Measurements from ENCODE around the gene RNF26. TPM values are rescaled to one million over a fixed set of nuclear protein-coding genes. Genes with fewer than 3 reads are reported as not detected.

Gene RNF26
- total RNA-seq, 2 experiments from 2014 or later: 29.9 TPM

- H3K36me3 Mint-ChIP-seq (ENCODE audit: low read depth): no peaks in the 10 kb centered on the region
- no peak for ATAC-seq
- H3K4me1 Mint-ChIP-seq: peaks cover 6% of the 10 kb centered on the region
- no peak overlapping the region for H3K27ac Mint-ChIP-seq
- ChIA-PET POLR2A (no interaction called here), CTCF (interaction anchor here (0.7 to 11.3 kb wide), 5 partner anchors 10 to 211 kb away, joined by 3 to 153 read pairs (median 6); no protein-coding TSS in a partner anchor)
- no peak for DNase-seq
- intact Hi-C loops (cut with DNase I, micrococcal nuclease): no loop called here
- H3K9me3 Mint-ChIP-seq (ENCODE audit: low read depth): no peaks in the 10 kb centered on the region
- H3K4me3 Mint-ChIP-seq: no peak overlapping the region
- peaks cover 7% of the 10 kb centered on the region for H3K27me3 Mint-ChIP-seq
Measured at GRCh38 chr11:119372260-119373058, 38.1 kb downstream of the RNF26 start.

GRCh38 chr11:119373059-119373920 lies 39.0 kb downstream of the RNF26 start:
- POLR2A ChIA-PET: no interaction called here
- ATAC-seq: no peak
- no peak for DNase-seq
- H3K4me3 Mint-ChIP-seq: no peak overlapping the region
- H3K27ac Mint-ChIP-seq: no peak overlapping the region
- H3K4me1 Mint-ChIP-seq: peaks cover 6% of the 10 kb centered on the region
- peaks cover 4% of the 10 kb centered on the region for H3K27me3 Mint-ChIP-seq
- CTCF ChIA-PET: interaction anchor here (0.5 to 11.3 kb wide), 13 partner anchors 9 to 216 kb away, joined by 3 to 153 read pairs (median 6); no protein-coding TSS in a partner anchor
- no peaks in the 10 kb centered on the region for H3K9me3 Mint-ChIP-seq (ENCODE audit: low read depth)
- intact Hi-C loops (cut with DNase I, micrococcal nuclease): no loop called here
- no peaks in the 10 kb centered on the region for H3K36me3 Mint-ChIP-seq (ENCODE audit: low read depth)

- DNase-seq (peak; percentile 71), ATAC-seq (peak; percentile 55)
- Mint-ChIP-seq H3K27me3 (peaks cover 2% of the 10 kb centered on the region), H3K27ac (no peak overlapping the region), H3K4me3 (no peak overlapping the region), H3K4me1 (peaks cover 6% of the 10 kb centered on the region), H3K9me3 (ENCODE audit: low read depth) (no peaks in the 10 kb centered on the region), H3K36me3 (ENCODE audit: low read depth) (no peaks in the 10 kb centered on the region)
- ChIA-PET POLR2A (no interaction called here), CTCF (interaction anchor here (0.5 to 11.3 kb wide), 18 partner anchors 9 to 366 kb away, joined by 3 to 153 read pairs (median 4); no protein-coding TSS in a partner anchor)
- intact Hi-C loops (cut with DNase I, micrococcal nuclease): loop anchor here (1.0 kb wide), 1 partner anchor 18 kb away; no protein-coding TSS in a partner anchor
Measured at GRCh38 chr11:119373921-119374631, 39.7 kb downstream of the RNF26 start.

GRCh38 chr11:119374632-119375336 lies 40.5 kb downstream of the RNF26 start:
- POLR2A ChIA-PET: no interaction called here
- Mint-ChIP-seq H3K9me3 (ENCODE audit: low read depth) (no peaks in the 10 kb centered on the region), H3K4me3 (no peak overlapping the region), H3K4me1 (peaks cover 6% of the 10 kb centered on the region), H3K36me3 (ENCODE audit: low read depth) (no peaks in the 10 kb centered on the region), H3K27me3 (no peaks in the 10 kb centered on the region), H3K27ac (no peak overlapping the region)
- no peak for ATAC-seq
- CTCF ChIA-PET: interaction anchor here (0.5 to 11.3 kb wide), 15 partner anchors 8 to 366 kb away, joined by 3 to 153 read pairs (median 4); no protein-coding TSS in a partner anchor
- DNase-seq: no peak
- intact Hi-C loops (cut with DNase I, micrococcal nuclease): loop anchor here (1.0 kb wide), 1 partner anchor 18 kb away; no protein-coding TSS in a partner anchor

GRCh38 chr11:119375337-119376196 lies 41.2 kb downstream of the RNF26 start:
- ChIA-PET CTCF (interaction anchor here (0.7 to 11.3 kb wide), 10 partner anchors 10 to 105 kb away, joined by 3 to 153 read pairs (median 4); partner anchors contain the start of gene C1QTNF5), POLR2A (interaction anchor here (0.7 kb wide), 1 partner anchor 756 kb away, joined by 3 read pairs; no protein-coding TSS in a partner anchor)
- H3K36me3 Mint-ChIP-seq (ENCODE audit: low read depth): no peaks in the 10 kb centered on the region
- no peaks in the 10 kb centered on the region for H3K9me3 Mint-ChIP-seq (ENCODE audit: low read depth)
- peaks cover 6% of the 10 kb centered on the region for H3K4me1 Mint-ChIP-seq
- no peak overlapping the region for H3K27ac Mint-ChIP-seq
- no peak overlapping the region for H3K4me3 Mint-ChIP-seq
- ATAC-seq (no peak), DNase-seq (no peak)
- no peaks in the 10 kb centered on the region for H3K27me3 Mint-ChIP-seq
- intact Hi-C loops (cut with DNase I, micrococcal nuclease): no loop called here

GRCh38 chr11:119376197-119376847 lies 42.0 kb downstream of the RNF26 start:
- POLR2A ChIA-PET: interaction anchor here (0.7 kb wide), 1 partner anchor 755 kb away, joined by 3 read pairs; no protein-coding TSS in a partner anchor
- intact Hi-C loops (cut with DNase I, micrococcal nuclease): no loop called here
- ATAC-seq (no peak), DNase-seq (no peak)
- H3K36me3 Mint-ChIP-seq (ENCODE audit: low read depth): no peaks in the 10 kb centered on the region
- no peaks in the 10 kb centered on the region for H3K9me3 Mint-ChIP-seq (ENCODE audit: low read depth)
- H3K27ac Mint-ChIP-seq: no peak overlapping the region
- H3K4me1 Mint-ChIP-seq: peaks cover 12% of the 10 kb centered on the region
- CTCF ChIA-PET: interaction anchor here (0.5 to 11.3 kb wide), 11 partner anchors 9 to 764 kb away, joined by 3 to 153 read pairs (median 4); no protein-coding TSS in a partner anchor
- no peak overlapping the region for H3K4me3 Mint-ChIP-seq
- no peaks in the 10 kb centered on the region for H3K27me3 Mint-ChIP-seq

- Mint-ChIP-seq H3K36me3 (ENCODE audit: low read depth) (no peaks in the 10 kb centered on the region), H3K9me3 (ENCODE audit: low read depth) (no peaks in the 10 kb centered on the region), H3K27ac (no peak overlapping the region), H3K4me3 (no peak overlapping the region), H3K27me3 (no peaks in the 10 kb centered on the region), H3K4me1 (peaks cover 12% of the 10 kb centered on the region)
- DNase-seq (no peak), ATAC-seq (no peak)
- intact Hi-C loops (cut with DNase I, micrococcal nuclease): no loop called here
- POLR2A ChIA-PET: no interaction called here
- CTCF ChIA-PET: interaction anchor here (0.5 to 11.3 kb wide), 8 partner anchors 10 to 765 kb away, joined by 3 to 153 read pairs (median 9); no protein-coding TSS in a partner anchor
Measured at GRCh38 chr11:119377112-119377901, 43.0 kb downstream of the RNF26 start.

GRCh38 chr11:119377961-119378667 lies 43.8 kb downstream of the RNF26 start:
- Mint-ChIP-seq H3K27me3 (no peaks in the 10 kb centered on the region), H3K27ac (no peak overlapping the region), H3K4me1 (peaks cover 12% of the 10 kb centered on the region), H3K4me3 (no peak overlapping the region), H3K9me3 (ENCODE audit: low read depth) (no peaks in the 10 kb centered on the region), H3K36me3 (ENCODE audit: low read depth) (no peaks in the 10 kb centered on the region)
- DNase-seq (no peak), ATAC-seq (no peak)
- intact Hi-C loops (cut with DNase I, micrococcal nuclease): no loop called here
- ChIA-PET POLR2A (no interaction called here), CTCF (interaction anchor here (0.7 to 11.3 kb wide), 7 partner anchors 10 to 357 kb away, joined by 3 to 153 read pairs (median 6); no protein-coding TSS in a partner anchor)
